Measurements from ENCODE around the gene POR. TPM values are rescaled to one million over a fixed set of nuclear protein-coding genes. Genes with fewer than 3 reads are reported as not detected.
"Not testable (repeated sequence)": the region's sequence is repeated elsewhere in the genome, so short reads cannot be mapped to it uniquely, and the experiment has no call there.

Gene POR
- total and polyA plus RNA-seq, 2 experiments from 2014 or later: 106 to 220 TPM

DNA sequence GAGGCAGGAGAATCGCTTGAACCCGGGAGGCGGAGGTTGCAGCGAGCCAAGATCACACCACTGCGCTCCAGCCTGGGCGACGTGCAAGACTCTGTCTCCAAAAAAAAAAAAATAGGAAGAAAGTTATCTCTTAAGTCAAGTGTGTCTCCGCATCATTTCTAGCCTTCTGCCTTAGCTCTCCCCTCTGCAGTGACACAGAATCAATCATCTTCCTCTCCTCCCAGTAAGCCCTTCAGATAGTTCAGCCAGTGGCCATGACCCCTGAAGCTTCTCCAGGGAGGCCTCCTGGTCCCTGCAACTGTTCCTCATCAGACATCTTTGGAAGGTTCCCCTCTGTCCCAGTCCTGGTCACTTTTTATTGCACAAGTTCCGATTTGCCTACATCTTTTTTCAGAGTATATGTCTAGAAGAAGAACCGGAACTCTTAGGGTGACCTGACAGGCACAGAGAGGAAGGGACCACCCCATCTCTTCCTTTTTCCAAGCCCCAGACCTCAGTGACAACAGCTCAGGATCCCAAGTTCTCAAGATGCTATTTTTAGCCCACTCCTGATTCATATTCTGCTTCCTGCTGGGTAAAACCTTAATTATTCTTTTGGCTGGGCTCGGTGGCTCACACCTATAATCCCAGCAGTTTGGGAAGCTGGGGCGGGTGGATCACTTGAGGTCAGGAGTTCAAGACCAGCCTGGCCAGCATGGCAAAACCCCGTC is 42.7 kb upstream of the POR start:
- Histone ChIP-seq H3K79me2 (no peaks in the 10 kb centered on the region), H3K4me1 (ENCODE audit: insufficient read depth) (no peaks in the 10 kb centered on the region), H3K36me3 (replicated peaks; ENCODE audit: insufficient read depth, low read depth) (no peaks in the 10 kb centered on the region), H3K4me2 (no peak overlapping the region), H3K9me2 (replicated peaks; ENCODE audit: insufficient read depth) (no peaks in the 10 kb centered on the region), H2AFZ (no peak overlapping the region), H3K4me3 (no peak overlapping the region), H3K9me3 (ENCODE audit: low read depth) (no peaks in the 10 kb centered on the region), H4K20me1 (ENCODE audit: insufficient read depth, poor library complexity, severe bottlenecking) (no peaks in the 10 kb centered on the region), H3K27me3 (no peaks in the 10 kb centered on the region), H3K27ac (no peak overlapping the region)
- DNase-seq (ENCODE audit: low spot score): no peak
- TF ChIP-seq, protein P1, sequence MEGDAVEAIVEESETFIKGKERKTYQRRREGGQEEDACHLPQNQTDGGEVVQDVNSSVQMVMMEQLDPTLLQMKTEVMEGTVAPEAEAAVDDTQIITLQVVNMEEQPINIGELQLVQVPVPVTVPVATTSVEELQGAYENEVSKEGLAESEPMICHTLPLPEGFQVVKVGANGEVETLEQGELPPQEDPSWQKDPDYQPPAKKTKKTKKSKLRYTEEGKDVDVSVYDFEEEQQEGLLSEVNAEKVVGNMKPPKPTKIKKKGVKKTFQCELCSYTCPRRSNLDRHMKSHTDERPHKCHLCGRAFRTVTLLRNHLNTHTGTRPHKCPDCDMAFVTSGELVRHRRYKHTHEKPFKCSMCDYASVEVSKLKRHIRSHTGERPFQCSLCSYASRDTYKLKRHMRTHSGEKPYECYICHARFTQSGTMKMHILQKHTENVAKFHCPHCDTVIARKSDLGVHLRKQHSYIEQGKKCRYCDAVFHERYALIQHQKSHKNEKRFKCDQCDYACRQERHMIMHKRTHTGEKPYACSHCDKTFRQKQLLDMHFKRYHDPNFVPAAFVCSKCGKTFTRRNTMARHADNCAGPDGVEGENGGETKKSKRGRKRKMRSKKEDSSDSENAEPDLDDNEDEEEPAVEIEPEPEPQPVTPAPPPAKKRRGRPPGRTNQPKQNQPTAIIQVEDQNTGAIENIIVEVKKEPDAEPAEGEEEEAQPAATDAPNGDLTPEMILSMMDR (IDR thresholded peaks at IDR 0.05; ENCODE audit: poor library complexity): no peak
- TF ChIP-seq EZH2phosphoT487 (IDR thresholded peaks at IDR 0.05; ENCODE audit: low read depth, severe bottlenecking, unreplicated experiment): no peak
- no peak for TF ChIP-seq EZH2 (IDR thresholded peaks at IDR 0.05; ENCODE audit: borderline replicate concordance)
- WGBS (ENCODE audit: low lambda C conversion rate, missing lambda C conversion rate): 89% methylated on average over 13 of the region's 13 CpGs

DNA sequence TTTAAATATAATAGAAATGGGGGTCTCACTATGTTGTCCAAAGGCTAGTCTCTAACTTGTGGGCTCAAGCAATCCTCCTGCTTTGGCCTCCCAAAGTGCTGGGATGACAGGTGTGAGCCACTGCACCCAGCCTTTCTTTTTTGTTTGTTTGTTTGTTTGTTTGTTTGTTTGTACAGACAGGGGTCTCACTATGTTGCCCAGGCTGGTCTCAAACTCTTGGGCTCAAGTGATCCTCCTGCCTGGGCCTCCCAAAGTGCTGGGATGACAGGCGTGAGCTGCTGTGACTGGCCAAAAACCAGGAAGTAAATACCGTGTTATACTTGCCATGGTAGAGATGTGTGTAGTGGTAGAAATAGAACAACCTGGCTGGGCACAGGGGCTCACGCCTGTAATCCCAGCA is 40.8 kb upstream of the POR start:
- H3K9me3 ChIP-seq (ENCODE audit: low read depth); H3K4me2 ChIP-seq; H3K27me3 ChIP-seq; H4K20me1 ChIP-seq (ENCODE audit: insufficient read depth, poor library complexity, severe bottlenecking); H3K4me1 ChIP-seq (ENCODE audit: insufficient read depth); H3K9me2 ChIP-seq (replicated peaks; ENCODE audit: insufficient read depth); H2AFZ ChIP-seq; DNase-seq (ENCODE audit: low spot score); H3K36me3 ChIP-seq (replicated peaks; ENCODE audit: insufficient read depth, low read depth); H3K79me2 ChIP-seq; H3K27ac ChIP-seq; H3K4me3 ChIP-seq: not testable (repeated sequence)
- 94% methylated on average over 3 of the region's 3 CpGs for WGBS (ENCODE audit: low lambda C conversion rate, missing lambda C conversion rate)

DNA sequence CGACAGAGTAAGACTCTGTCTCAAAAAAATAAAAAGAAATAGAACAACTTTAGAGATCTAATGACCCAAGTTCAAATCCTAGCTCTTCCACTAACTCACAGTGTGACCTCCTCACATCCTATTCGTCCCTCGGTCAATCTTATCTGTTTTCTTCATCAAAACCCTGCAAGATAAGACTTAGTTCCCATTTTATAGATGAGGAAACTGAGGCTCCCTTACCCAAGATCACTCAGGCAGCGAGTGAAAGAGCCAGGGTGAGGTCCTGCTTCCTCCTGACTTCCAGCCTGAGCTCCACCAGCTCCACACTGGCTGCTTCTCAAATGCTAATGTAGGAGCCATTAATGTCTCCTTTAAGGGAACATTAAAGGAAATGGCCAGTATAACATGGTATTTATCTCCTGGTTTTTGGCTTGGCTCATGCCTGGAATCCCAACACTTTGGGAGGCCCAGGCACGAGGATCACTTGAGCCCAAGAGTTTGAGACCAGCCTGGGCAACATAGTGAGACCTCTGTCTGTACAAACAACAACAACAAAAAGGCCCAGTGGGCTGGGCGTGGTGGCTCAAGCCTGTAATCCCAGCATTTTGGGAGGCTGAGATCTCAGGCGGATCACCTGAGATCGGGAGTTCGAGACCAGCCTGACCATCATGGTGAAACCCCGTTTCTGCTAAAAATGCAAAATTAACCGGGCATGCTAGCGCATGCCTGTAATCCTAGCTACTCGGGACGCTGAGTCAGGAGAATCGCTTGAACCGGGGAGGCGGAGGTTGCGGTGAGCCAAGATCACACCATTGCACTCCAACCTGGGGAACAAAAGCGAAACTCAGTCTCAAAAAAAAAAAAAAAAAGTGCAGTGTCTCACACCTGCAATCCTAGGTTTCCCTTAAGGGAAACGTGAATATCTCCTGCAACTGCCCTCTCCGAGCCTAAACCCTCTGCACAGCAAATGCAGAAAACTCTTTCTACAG is 39.6 kb upstream of the POR start:
- no peak overlapping the region for H2AFZ ChIP-seq
- no peak overlapping the region for H3K4me3 ChIP-seq
- H3K9me2 ChIP-seq (replicated peaks; ENCODE audit: insufficient read depth): no peaks in the 10 kb centered on the region
- DNase-seq (ENCODE audit: low spot score): no peak
- no peak for TF ChIP-seq EZH2 (IDR thresholded peaks at IDR 0.05; ENCODE audit: borderline replicate concordance)
- TF ChIP-seq, protein P1 (IDR thresholded peaks at IDR 0.05; ENCODE audit: poor library complexity): no peak
- no peak for TF ChIP-seq EZH2phosphoT487 (IDR thresholded peaks at IDR 0.05; ENCODE audit: low read depth, severe bottlenecking, unreplicated experiment)
- no peaks in the 10 kb centered on the region for H4K20me1 ChIP-seq (ENCODE audit: insufficient read depth, poor library complexity, severe bottlenecking)
- H3K79me2 ChIP-seq: peaks cover 15% of the 10 kb centered on the region
- no peak overlapping the region for H3K4me2 ChIP-seq
- H3K36me3 ChIP-seq (replicated peaks; ENCODE audit: insufficient read depth, low read depth): no peaks in the 10 kb centered on the region
- 90% methylated on average over 21 of the region's 21 CpGs for WGBS (ENCODE audit: low lambda C conversion rate, missing lambda C conversion rate)
- no peaks in the 10 kb centered on the region for H3K27me3 ChIP-seq
- H3K27ac ChIP-seq: no peak overlapping the region
- no peaks in the 10 kb centered on the region for H3K9me3 ChIP-seq (ENCODE audit: low read depth)
- H3K4me1 ChIP-seq (ENCODE audit: insufficient read depth): peaks cover 8% of the 10 kb centered on the region
